Sigmoid colon (tissue), 7 donors: ENCODE data around the gene PGPEP1. TPM values are rescaled to one million over a fixed set of nuclear protein-coding genes. Genes with fewer than 3 reads are reported as not detected.
"Not testable (repeated sequence)": the region's sequence is repeated elsewhere in the genome, so short reads cannot be mapped to it uniquely, and the experiment has no call there.

Experiments used
- DNase-seq: peaks from one replicate; pipeline ENCODE4 v3.0.0-alpha.2; 2019
- H3K27ac ChIP-seq, 4 donors: fragments of 200-600 bp; sonication (generic); one replicate each; pipeline ENCODE4 v1.5.1; 2016 to 2019; ENCODE audit warnings: mild to moderate bottlenecking in 1 of 4
- H3K27me3 ChIP-seq, 3 donors: fragments of 200-600 bp; sonication (generic); one replicate each; pipeline ENCODE4 v1.5.1; 2019; ENCODE audit warnings: mild to moderate bottlenecking in 1 of 3
- H3K36me3 ChIP-seq, 4 donors: fragments of 200-600 bp; sonication (generic); one replicate each; pipeline ENCODE4 v1.5.1; 2016 to 2019
- H3K4me1 ChIP-seq, 4 donors: fragments of 200-600 bp; sonication (generic); one replicate each; pipeline ENCODE4 v1.5.1; 2017 to 2019
- H3K4me3 ChIP-seq, 4 donors: fragments of 200-600 bp; sonication (generic); one replicate each; pipeline ENCODE4 v1.5.1; 2017 to 2019; ENCODE audit warnings: mild to moderate bottlenecking in 2 of 4, moderate library complexity in 1 of 4
- H3K9me3 ChIP-seq, 4 donors: fragments of 200-600 bp in 3 of 4; sonication (generic) in 3 of 4; one replicate each; pipeline versions ENCODE4 v1.5.1 to v1.6.1; 2013 to 2019
- EP300 ChIP-seq, 4 donors: sonication (generic); formaldehyde crosslinking; IDR thresholded peaks; one replicate each; pipeline ENCODE4 v1.6.1; 2017; ENCODE audit warnings: antibody characterized with exemption in 4 of 4
- POLR2A ChIP-seq, 2 donors: fragments of 450-650 bp; IDR thresholded peaks; one replicate each; pipeline ENCODE4 v1.6.1; 2016; ENCODE audit warnings: antibody characterized with exemption in 2 of 2, mild to moderate bottlenecking in 2 of 2, moderate library complexity in 2 of 2
- POLR2AphosphoS5 ChIP-seq, 4 donors: sonication (generic); formaldehyde crosslinking; IDR thresholded peaks; one replicate each; pipeline ENCODE4 v1.6.1; 2017; ENCODE audit warnings: antibody characterized with exemption in 4 of 4
- WGBS, 2 donors: extraction: QIAGEN DNeasy Blood & Tissue Kit; methylation state at CpG; one replicate each; pipeline ENCODE4 v1.1.7; 2013; 5-methylcytosine and 5-hydroxymethylcytosine counted together
- intact Hi-C: fragments of 100-400 bp; cut with DNase I; formaldehyde crosslinking; loops from one replicate; pipeline ENCODE4 v1.15.1; 2023
- polyA plus RNA-seq, 3 donors: library from polyadenylated mRNA; stranded (reverse); fragments of 200-250 nt; gene quantifications; one replicate each; pipeline ENCODE4 v1.2.3, GENCODE V29; 2013
- total RNA-seq, 4 donors: library from RNA; depleted of rRNA; stranded (reverse); fragments of >200 nt; gene quantifications; one replicate each; pipeline ENCODE4 v1.1.0, GENCODE V29; 2016
- TF ChIP-seq, protein P1 (sequence below), 4 experiments: fragments of 450-650 bp in 3 of 4; fragments of 200-600 bp in 1 of 4; IDR thresholded peaks; one replicate each; pipeline ENCODE4 v1.5.1; 2016 to 2019; ENCODE audit warnings: antibody characterized with exemption in 4 of 4, mild to moderate bottlenecking in 3 of 4, moderate library complexity in 2 of 4
- donor health status: healthy with polysubstance abuse.
- donor health status: Bipolar disorder and iron deficiency.
- donor health status: healthy.

The PGPEP1 gene
- total and polyA plus RNA-seq, 7 donors = 14.4 to 36.9 (median 16.9) TPM

DNA sequence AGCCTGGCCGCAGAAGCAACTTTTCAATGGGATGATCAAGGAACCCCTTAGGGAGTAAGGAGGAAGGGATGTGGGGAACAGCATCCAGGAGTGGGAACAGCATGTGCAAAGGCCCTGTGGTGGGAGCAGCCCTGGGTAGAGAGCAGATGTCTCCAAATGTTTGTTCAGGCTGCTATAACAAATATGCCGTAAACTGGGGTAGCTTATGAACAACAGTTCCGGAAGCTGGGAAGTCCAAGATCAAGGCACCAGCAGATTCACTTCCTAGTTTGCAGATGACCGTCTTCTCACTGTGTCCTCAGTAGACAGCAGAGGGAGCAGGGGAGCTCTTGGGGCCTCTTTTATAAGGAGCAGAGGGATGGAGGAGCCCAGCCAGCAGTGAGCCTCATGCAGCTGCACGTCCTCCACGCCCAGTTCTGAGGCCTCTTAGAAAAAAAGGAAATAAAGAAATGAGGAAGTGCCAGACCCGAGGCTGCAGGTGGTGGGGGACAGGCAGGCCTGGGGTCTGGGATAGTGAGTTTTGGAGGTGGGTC lies 61.2 kb downstream of the PGPEP1 start:
- no peak for TF ChIP-seq POLR2A (IDR thresholded peaks at IDR 0.05)
- TF ChIP-seq, protein P1, sequence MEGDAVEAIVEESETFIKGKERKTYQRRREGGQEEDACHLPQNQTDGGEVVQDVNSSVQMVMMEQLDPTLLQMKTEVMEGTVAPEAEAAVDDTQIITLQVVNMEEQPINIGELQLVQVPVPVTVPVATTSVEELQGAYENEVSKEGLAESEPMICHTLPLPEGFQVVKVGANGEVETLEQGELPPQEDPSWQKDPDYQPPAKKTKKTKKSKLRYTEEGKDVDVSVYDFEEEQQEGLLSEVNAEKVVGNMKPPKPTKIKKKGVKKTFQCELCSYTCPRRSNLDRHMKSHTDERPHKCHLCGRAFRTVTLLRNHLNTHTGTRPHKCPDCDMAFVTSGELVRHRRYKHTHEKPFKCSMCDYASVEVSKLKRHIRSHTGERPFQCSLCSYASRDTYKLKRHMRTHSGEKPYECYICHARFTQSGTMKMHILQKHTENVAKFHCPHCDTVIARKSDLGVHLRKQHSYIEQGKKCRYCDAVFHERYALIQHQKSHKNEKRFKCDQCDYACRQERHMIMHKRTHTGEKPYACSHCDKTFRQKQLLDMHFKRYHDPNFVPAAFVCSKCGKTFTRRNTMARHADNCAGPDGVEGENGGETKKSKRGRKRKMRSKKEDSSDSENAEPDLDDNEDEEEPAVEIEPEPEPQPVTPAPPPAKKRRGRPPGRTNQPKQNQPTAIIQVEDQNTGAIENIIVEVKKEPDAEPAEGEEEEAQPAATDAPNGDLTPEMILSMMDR (IDR thresholded peaks at IDR 0.05) = peak in 1 of 4 experiments; percentile 17
- TF ChIP-seq POLR2AphosphoS5 (IDR thresholded peaks at IDR 0.05) = peak in 2 of 4 donors; percentile 5 to 19
- Histone ChIP-seq H3K27me3 (peaks cover 8 to 17% (median 11%) of the 10 kb centered on the region in 3 donors), H3K9me3 (no peaks in the 10 kb centered on the region), H3K4me3 (no peak overlapping the region), H3K36me3 (no peaks in the 10 kb centered on the region), H3K27ac (peak overlapping the region in 3 of 4 donors; percentile 27 to 47 (median 39)), H3K4me1 (peaks cover 0 to 10% (median 0%) of the 10 kb centered on the region in 4 donors)
- peak; percentile 84 for DNase-seq
- intact Hi-C loops = no loop called here
- WGBS, 2 donors = 18 to 32% methylated on average over 7 of the region's 7 CpGs

DNA sequence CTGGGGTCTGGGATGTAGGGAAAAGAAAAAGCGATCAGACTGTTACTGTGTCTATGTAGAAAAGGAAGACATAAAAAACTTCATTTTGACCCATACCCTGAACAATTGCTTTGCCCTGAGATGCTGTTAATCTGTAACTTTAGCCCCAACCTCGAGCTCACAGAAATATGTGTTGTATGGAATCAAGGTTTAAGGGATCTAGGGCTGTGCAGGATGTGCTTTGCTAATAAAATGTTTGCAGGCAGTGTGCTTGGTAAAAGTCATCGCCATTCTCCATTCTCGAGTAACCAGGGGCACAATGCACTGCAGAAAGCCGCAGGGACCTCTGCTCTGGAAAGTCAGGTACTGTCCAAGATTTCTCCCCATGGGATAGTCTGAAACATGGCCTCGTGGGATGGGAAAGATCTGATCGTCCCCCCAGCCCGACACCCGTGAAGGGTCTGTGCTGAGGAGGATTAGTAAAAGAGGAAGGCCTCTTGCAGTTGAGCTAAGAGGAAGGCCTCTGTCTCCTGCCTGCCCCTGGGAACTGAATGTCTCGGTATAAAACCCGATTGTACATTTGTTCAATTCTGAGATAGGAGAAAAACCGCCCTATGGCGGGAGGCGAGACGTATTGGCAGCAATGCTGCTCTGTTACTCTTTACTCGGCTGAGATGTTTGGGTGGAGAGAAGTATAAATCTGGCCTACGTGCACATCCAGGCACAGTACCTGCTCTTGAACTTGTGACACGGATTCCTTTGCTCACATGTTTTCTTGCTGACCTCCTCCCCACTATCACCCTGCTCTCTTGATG lies 62.3 kb downstream of the PGPEP1 start:
- H3K4me3 ChIP-seq, DNase-seq, H3K4me1 ChIP-seq, H3K36me3 ChIP-seq, H3K9me3 ChIP-seq, H3K27me3 ChIP-seq, intact Hi-C loops: not testable (repeated sequence)
- peak overlapping the region; percentile 20 to 47 (median 33) for H3K27ac ChIP-seq
- 13 to 41% methylated on average over 18 of the region's 18 CpGs for WGBS, 2 donors

DNA sequence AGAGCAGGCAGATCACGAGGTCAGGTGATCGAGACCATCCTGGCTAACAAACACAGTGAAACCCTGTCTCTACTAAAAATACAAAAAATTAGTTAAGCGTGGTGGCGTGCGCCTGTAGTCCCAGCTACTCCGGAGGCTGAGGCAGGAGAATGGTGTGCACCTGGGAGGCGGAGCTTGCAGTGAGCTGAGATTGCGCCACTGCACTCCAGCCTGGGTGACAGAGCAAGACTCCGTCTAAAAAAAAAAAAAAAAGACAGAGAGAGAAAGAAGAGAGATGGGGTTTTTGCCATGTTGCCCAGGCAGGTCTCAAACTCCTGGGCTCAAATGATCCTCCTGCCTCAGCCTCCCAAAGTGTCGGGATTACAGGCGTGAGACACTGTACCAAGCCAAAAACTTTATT lies 65.4 kb downstream of the PGPEP1 start:
- intact Hi-C loops, H3K4me1 ChIP-seq, H3K27me3 ChIP-seq, H3K27ac ChIP-seq, DNase-seq, H3K9me3 ChIP-seq, H3K36me3 ChIP-seq, H3K4me3 ChIP-seq: not testable (repeated sequence)
- WGBS, 2 donors = 88 to 91% methylated on average over 11 of the region's 11 CpGs

DNA sequence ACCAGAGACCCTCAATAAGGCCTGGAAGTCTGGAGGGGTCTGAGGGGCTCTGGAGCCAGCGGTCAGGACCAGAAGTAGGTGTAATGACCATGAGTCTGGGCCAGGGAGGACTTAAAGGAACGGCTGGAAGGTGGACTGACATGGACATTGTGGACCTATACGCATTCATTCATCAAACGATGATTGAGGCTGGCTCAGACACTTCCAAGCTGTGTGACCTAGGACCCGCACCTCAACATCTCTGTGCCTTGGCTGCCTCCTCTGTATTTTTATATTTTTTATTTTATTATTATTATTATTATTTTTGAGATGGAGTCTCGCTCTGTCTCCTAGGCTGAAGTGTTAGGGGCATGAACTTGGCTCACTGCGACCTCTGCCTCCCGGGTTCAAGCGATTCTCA lies 66.4 kb downstream of the PGPEP1 start:
- H3K4me3 ChIP-seq = no peak overlapping the region
- TF ChIP-seq POLR2A (IDR thresholded peaks at IDR 0.05) = no peak
- TF ChIP-seq POLR2AphosphoS5 (IDR thresholded peaks at IDR 0.05) = no peak
- TF ChIP-seq EP300 (IDR thresholded peaks at IDR 0.05) = no peak
- H3K9me3 ChIP-seq = no peaks in the 10 kb centered on the region
- no peaks in the 10 kb centered on the region for H3K36me3 ChIP-seq
- no peak overlapping the region for H3K27ac ChIP-seq
- WGBS, 2 donors = 95 to 98% methylated on average over 9 of the region's 9 CpGs
- intact Hi-C loops = no loop called here
- no peak for DNase-seq
- H3K4me1 ChIP-seq = no peaks in the 10 kb centered on the region
- no peaks in the 10 kb centered on the region for H3K27me3 ChIP-seq

DNA sequence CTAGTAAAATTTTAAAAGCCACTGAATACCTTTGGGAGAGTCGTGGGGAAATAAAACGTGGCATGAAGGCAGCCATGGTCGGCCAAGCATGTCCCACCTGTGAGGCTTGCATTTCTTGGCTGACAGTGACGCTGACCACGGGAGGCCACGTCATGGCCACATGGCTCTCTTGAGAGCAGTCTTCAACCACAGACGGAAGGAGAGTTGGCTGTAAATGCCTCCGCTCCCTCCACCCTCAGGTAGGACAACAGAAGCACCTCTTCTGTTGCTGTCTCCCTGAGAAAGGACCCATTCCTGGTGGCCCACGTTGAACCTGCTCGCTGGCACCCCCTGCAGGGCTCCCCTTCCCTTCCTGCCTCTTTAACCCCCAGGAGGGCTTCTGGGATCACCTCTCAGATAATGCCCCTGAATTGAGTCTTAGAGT lies 67.7 kb downstream of the PGPEP1 start:
- Histone ChIP-seq H3K9me3 (no peaks in the 10 kb centered on the region), H3K36me3 (no peaks in the 10 kb centered on the region), H3K27ac (no peak overlapping the region), H3K4me1 (no peaks in the 10 kb centered on the region), H3K27me3 (no peaks in the 10 kb centered on the region), H3K4me3 (no peak overlapping the region)
- no peak for DNase-seq
- WGBS, 2 donors = 16 to 33% methylated on average over 10 of the region's 10 CpGs
- TF ChIP-seq EP300 (IDR thresholded peaks at IDR 0.05) (no peak), POLR2A (IDR thresholded peaks at IDR 0.05) (no peak)
- TF ChIP-seq, protein P1 (IDR thresholded peaks at IDR 0.05) = peak in 1 of 4 experiments; percentile 22
- intact Hi-C loops = no loop called here

DNA sequence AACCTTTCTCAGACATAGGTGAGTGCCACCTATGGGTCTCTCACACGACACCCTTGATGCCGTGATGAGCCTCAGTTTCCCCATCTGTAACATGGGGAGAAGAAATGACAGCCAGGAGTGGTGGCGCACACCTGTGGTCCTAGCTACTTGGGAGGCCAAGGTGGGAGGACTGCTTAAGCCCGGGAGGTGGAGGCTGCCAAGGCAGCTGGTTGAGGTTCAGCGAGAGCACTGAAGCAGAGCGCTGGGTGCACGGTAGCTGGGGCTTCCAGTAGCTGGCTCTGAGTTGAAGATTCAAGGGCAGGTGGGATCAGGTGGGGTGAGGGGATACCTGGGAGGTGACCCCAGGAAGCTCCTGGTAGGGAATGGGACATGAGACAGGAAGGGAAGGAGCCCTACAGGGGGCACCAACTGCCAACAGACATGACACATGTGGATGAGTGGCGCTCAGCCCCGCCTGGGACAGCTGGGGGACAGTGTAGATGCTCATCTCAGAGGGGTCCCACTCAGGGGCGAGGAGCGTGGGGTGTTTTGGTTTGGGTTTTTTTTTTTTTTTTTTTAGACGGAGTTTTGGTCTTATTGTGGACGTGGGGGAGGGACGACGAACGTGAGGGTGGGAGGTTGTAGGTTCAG lies 72.3 kb downstream of the PGPEP1 start:
- no peak for DNase-seq
- H3K9me3 ChIP-seq = no peaks in the 10 kb centered on the region
- H3K27me3 ChIP-seq = peaks cover 0 to 20% (median 3%) of the 10 kb centered on the region in 3 donors
- TF ChIP-seq EP300 (IDR thresholded peaks at IDR 0.05) (no peak), POLR2A (IDR thresholded peaks at IDR 0.05) (no peak), POLR2AphosphoS5 (IDR thresholded peaks at IDR 0.05) (no peak)
- TF ChIP-seq, protein P1 (IDR thresholded peaks at IDR 0.05) = no peak
- intact Hi-C loops = loop anchor here (5.0 to 10.0 kb wide), 3 partner anchors 70 to 298 kb away; partner anchors contain the start of gene PGPEP1
- no peaks in the 10 kb centered on the region for H3K36me3 ChIP-seq
- no peak overlapping the region for H3K4me3 ChIP-seq
- no peak overlapping the region for H3K27ac ChIP-seq
- peaks cover 0 to 35% (median 35%) of the 10 kb centered on the region in 4 donors for H3K4me1 ChIP-seq
- 87 to 88% methylated on average over 16 of the region's 16 CpGs for WGBS, 2 donors
